Fibroblast of lung (primary cell): Measurements from ENCODE around the gene FIS1. TPM values are rescaled to one million over a fixed set of nuclear protein-coding genes. Genes with fewer than 3 reads are reported as not detected.
A peak's percentile ranks its signal among the peaks of the same experiment; 100 is the strongest.

Source experiments
- DNase-seq, 2 donors: peaks; one replicate each; pipeline versions ENCODE4 v3.0.0 to v3.0.0-alpha.2; 2010; ENCODE audit warnings: low read depth in 2 of 2
- H2AFZ ChIP-seq: 2 replicates; pipeline ENCODE4 v1.5.1; 2012; ENCODE audit warnings: low read length, control low read depth, inconsistent platforms
- H3K27ac ChIP-seq: 2 replicates; pipeline ENCODE4 v1.5.1; 2011; ENCODE audit warnings: low read length, control low read depth; ENCODE audit not compliant: insufficient read depth
- H3K27me3 ChIP-seq: 2 replicates; pipeline ENCODE4 v1.5.1; 2011; ENCODE audit warnings: mild to moderate bottlenecking, low read length; ENCODE audit not compliant: control insufficient read depth, insufficient read depth
- H3K36me3 ChIP-seq: 2 replicates; pipeline ENCODE4 v1.5.1; 2011; ENCODE audit warnings: low read length; ENCODE audit not compliant: control insufficient read depth, insufficient read depth
- H3K4me1 ChIP-seq: 2 replicates; pipeline ENCODE4 v1.5.1; 2011; ENCODE audit warnings: low read length; ENCODE audit not compliant: control insufficient read depth, insufficient read depth; ENCODE audit errors: extremely low read depth
- H3K4me2 ChIP-seq: 2 replicates; pipeline ENCODE4 v1.5.1; 2011; ENCODE audit warnings: low read length, control low read depth; ENCODE audit not compliant: insufficient read depth; ENCODE audit errors: extremely low read depth
- H3K4me3 ChIP-seq, 4 experiments: fragments of 200-600 bp in 1 of 4; sonication (generic) in 1 of 4; replicated peaks in 1 of 4; 2 replicates each; pipeline ENCODE4 v1.5.1; 2011 to 2016; ENCODE audit warnings: low read length in 4 of 4, low read depth in 3 of 4, mild to moderate bottlenecking in 3 of 4, control low read depth in 2 of 4, inconsistent platforms in 1 of 4, mixed read lengths in 1 of 4; ENCODE audit not compliant: insufficient read depth in 1 of 4; ENCODE audit errors: control extremely low read depth in 1 of 4
- H3K79me2 ChIP-seq: 2 replicates; pipeline ENCODE4 v1.5.1; 2012; ENCODE audit warnings: mild to moderate bottlenecking, low read length, inconsistent platforms; ENCODE audit not compliant: control insufficient read depth, insufficient read depth
- H3K9ac ChIP-seq: 2 replicates; pipeline ENCODE4 v1.5.1; 2011; ENCODE audit warnings: mild to moderate bottlenecking, low read length, control low read depth; ENCODE audit not compliant: insufficient read depth
- H3K9me3 ChIP-seq: 2 replicates; pipeline ENCODE4 v1.5.1; 2012; ENCODE audit warnings: low read depth, low read length; ENCODE audit not compliant: control insufficient read depth, insufficient read depth
- H4K20me1 ChIP-seq: 2 replicates; pipeline ENCODE4 v1.5.1; 2011; ENCODE audit warnings: low read length; ENCODE audit not compliant: control insufficient read depth, insufficient read depth; ENCODE audit errors: extremely low read depth
- CTCF ChIP-seq, 2 donors: IDR thresholded peaks in 1 of 2; conservative IDR thresholded peaks in 1 of 2; 1 replicate in 1 of 2; 2 replicates in 1 of 2; pipeline ENCODE4 v1.5.1; 2011 to 2012; ENCODE audit warnings: low read length in 2 of 2, control low read depth in 1 of 2, inconsistent platforms in 1 of 2, low read depth in 1 of 2, mild to moderate bottlenecking in 1 of 2
- EZH2 ChIP-seq: IDR thresholded peaks from 2 replicates; pipeline ENCODE4 v1.5.1; 2012; ENCODE audit warnings: low read length, control low read depth, mild to moderate bottlenecking; ENCODE audit errors: missing control alignments
- polyA plus RNA-seq, 2 donors: library from polyadenylated mRNA; depleted of rRNA in 1 of 2; stranded (reverse) in 1 of 2; unstranded in 1 of 2; fragments of >200 nt; gene quantifications; 2 replicates each; pipeline ENCODE4 v1.2.1, GENCODE V29; 2011 to 2012; ENCODE audit warnings: missing spikeins in 1 of 2
- total RNA-seq: library from RNA; depleted of rRNA; stranded (reverse); fragments of >200 nt; gene quantifications from 2 replicates; pipeline ENCODE4 v1.2.1, GENCODE V29; 2014

The FIS1 gene
- total and polyA plus RNA-seq, 2 donors (not counting 1 experiment from before 2014, with no cell fraction given) = 169 to 297 TPM

GRCh38 chr7:101216860-101217387 lies 28.0 kb downstream of the FIS1 start:
- H3K4me3 ChIP-seq = peak overlapping the region; percentile 88 to 98 (median 94)
- no peaks in the 10 kb centered on the region for H4K20me1 ChIP-seq
- H3K36me3 ChIP-seq = peaks cover 16% of the 10 kb centered on the region
- peak overlapping the region; percentile 98 for H3K27ac ChIP-seq
- peak overlapping the region; percentile 82 for H3K9ac ChIP-seq
- TF ChIP-seq CTCF (conservative IDR thresholded peaks at IDR 0.05 in 1 of 2, IDR thresholded peaks at IDR 0.05 in 1 of 2; ENCODE audit: low read depth in 1 of 2, low read length in 2 of 2) (peak in 1 of 2 donors; percentile 7), EZH2 (no peak)
- peak overlapping the region; percentile 97 for H3K4me2 ChIP-seq
- H3K9me3 ChIP-seq = no peaks in the 10 kb centered on the region
- H3K4me1 ChIP-seq = peaks cover 10% of the 10 kb centered on the region
- peak overlapping the region; percentile 61 for H2AFZ ChIP-seq
- H3K27me3 ChIP-seq = no peaks in the 10 kb centered on the region
- H3K79me2 ChIP-seq = peaks cover 33% of the 10 kb centered on the region
- DNase-seq = peak in 1 of 2 donors; percentile 34

GRCh38 chr7:101216001-101216859 lies 28.7 kb downstream of the FIS1 start:
- Histone ChIP-seq H3K4me2 (peak overlapping the region; percentile 97), H3K36me3 (peaks cover 18% of the 10 kb centered on the region), H4K20me1 (no peaks in the 10 kb centered on the region), H3K79me2 (peaks cover 29% of the 10 kb centered on the region), H3K4me3 (peak overlapping the region; percentile 88 to 98 (median 94)), H3K27ac (peak overlapping the region; percentile 98), H3K27me3 (no peaks in the 10 kb centered on the region), H2AFZ (peak overlapping the region; percentile 61), H3K9me3 (no peaks in the 10 kb centered on the region), H3K9ac (peak overlapping the region; percentile 82), H3K4me1 (peaks cover 10% of the 10 kb centered on the region)
- TF ChIP-seq EZH2 (no peak), CTCF (conservative IDR thresholded peaks at IDR 0.05 in 1 of 2, IDR thresholded peaks at IDR 0.05 in 1 of 2; ENCODE audit: low read depth in 1 of 2, low read length in 2 of 2) (no peak)
- DNase-seq = no peak

- H3K9me3 ChIP-seq = no peaks in the 10 kb centered on the region
- peaks cover 29% of the 10 kb centered on the region for H3K36me3 ChIP-seq
- TF ChIP-seq EZH2 (no peak), CTCF (conservative IDR thresholded peaks at IDR 0.05 in 1 of 2, IDR thresholded peaks at IDR 0.05 in 1 of 2; ENCODE audit: low read depth in 1 of 2, low read length in 2 of 2) (no peak)
- H2AFZ ChIP-seq = no peak overlapping the region
- H4K20me1 ChIP-seq = no peaks in the 10 kb centered on the region
- H3K79me2 ChIP-seq = peaks cover 16% of the 10 kb centered on the region
- H3K4me3 ChIP-seq = no peak overlapping the region
- peaks cover 10% of the 10 kb centered on the region for H3K4me1 ChIP-seq
- DNase-seq = no peak
- no peak overlapping the region for H3K4me2 ChIP-seq
- H3K27me3 ChIP-seq = no peaks in the 10 kb centered on the region
- no peak overlapping the region for H3K9ac ChIP-seq
- no peak overlapping the region for H3K27ac ChIP-seq
These were observed 32.9 kb downstream of the FIS1 start for GRCh38 chr7:101212014-101212413.
